ENCODE data around the gene DOCK10. TPM values are rescaled to one million over a fixed set of nuclear protein-coding genes. Genes with fewer than 3 reads are reported as not detected.

DOCK10 gene
- total RNA-seq, 4 donors from 2014 or later = 8.3 to 47.4 (median 18.3) TPM

GRCh38 chr2:224836263-224836662 is 206.0 kb downstream of the DOCK10 start:
- TF ChIP-seq, protein P1, sequence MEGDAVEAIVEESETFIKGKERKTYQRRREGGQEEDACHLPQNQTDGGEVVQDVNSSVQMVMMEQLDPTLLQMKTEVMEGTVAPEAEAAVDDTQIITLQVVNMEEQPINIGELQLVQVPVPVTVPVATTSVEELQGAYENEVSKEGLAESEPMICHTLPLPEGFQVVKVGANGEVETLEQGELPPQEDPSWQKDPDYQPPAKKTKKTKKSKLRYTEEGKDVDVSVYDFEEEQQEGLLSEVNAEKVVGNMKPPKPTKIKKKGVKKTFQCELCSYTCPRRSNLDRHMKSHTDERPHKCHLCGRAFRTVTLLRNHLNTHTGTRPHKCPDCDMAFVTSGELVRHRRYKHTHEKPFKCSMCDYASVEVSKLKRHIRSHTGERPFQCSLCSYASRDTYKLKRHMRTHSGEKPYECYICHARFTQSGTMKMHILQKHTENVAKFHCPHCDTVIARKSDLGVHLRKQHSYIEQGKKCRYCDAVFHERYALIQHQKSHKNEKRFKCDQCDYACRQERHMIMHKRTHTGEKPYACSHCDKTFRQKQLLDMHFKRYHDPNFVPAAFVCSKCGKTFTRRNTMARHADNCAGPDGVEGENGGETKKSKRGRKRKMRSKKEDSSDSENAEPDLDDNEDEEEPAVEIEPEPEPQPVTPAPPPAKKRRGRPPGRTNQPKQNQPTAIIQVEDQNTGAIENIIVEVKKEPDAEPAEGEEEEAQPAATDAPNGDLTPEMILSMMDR (IDR thresholded peaks at IDR 0.05; ENCODE audit: low read depth) = no peak

DNA sequence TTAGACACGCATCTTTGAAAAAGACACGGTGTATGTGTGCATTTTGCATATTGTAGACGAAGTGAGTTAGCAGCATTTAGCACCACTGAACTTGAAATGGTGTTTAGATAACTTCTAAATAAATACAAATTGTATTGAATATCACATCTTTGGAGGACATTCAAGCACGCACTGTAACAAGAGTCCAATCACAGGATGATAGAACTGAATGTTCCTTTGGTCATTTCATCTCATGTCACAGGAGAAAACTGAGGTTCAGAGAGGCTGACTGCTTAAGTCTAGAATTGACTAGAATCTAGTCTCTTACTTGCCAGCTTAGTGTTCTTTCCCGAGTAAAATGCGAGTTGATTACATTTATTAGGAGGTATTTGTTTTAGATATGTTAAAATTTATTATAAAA is 206.9 kb downstream of the DOCK10 start:
- TF ChIP-seq, protein P1 (IDR thresholded peaks at IDR 0.05; ENCODE audit: low read depth) = no peak

DNA sequence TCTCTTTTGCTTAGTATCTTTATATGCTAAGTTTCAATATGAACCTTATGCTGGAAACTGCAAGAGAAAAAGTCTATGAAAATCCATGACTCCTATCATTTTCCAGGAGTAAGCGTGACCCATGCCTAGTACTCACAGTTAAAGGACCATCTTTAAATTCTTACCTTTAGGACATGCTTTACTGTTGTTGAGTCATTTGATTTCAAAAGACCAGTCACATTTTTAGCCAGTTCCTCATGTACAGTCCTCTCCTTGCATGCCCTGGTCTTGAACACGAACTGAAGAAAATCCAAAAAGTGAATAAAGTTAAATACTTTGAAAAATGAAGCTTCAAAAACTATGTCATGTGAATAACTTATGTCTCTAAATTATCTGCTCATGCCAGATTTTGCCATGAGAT is 208.3 kb downstream of the DOCK10 start:
- TF ChIP-seq, protein P1 (IDR thresholded peaks at IDR 0.05; ENCODE audit: low read depth) = no peak

DNA sequence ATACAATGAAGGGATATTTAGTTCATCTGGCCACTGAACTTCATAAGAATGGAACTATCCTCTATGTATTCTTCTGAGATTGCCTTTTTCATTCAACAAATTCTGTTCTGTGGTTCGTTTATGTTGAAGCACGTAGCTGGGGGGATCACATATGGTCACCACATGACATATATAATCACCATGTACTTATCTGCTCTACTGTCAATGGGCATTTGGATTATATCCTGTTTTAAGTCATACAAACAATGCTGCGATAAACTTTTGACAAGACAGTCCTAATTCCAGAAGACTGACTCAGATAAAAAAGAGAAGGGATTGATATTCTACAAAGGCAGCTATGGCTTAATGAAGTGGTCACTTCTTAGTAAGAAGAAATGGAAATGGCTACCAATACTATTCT is 210.1 kb downstream of the DOCK10 start:
- TF ChIP-seq, protein P1 (IDR thresholded peaks at IDR 0.05; ENCODE audit: low read depth) = no peak

DNA sequence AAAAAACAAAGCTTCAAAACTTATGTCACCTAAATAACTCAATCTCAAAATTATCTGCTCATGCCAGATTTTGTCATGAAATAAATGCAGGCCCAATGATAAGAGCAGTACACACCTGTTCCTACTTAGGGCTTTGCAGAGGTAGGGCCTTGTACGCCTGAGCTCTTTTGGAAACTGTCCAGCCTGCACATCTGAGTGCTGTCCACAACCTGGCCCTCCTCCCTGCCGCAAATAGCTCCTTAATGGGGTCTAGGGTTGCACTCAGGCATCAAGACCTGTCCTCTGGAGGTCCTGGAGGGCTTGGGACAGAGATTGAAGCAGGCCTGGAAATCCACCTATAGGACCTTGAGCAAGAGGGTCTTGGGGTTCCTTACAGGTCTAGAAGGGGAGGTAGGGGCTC is 210.7 kb downstream of the DOCK10 start:
- TF ChIP-seq, protein P1 (IDR thresholded peaks at IDR 0.05; ENCODE audit: low read depth) = no peak

DNA sequence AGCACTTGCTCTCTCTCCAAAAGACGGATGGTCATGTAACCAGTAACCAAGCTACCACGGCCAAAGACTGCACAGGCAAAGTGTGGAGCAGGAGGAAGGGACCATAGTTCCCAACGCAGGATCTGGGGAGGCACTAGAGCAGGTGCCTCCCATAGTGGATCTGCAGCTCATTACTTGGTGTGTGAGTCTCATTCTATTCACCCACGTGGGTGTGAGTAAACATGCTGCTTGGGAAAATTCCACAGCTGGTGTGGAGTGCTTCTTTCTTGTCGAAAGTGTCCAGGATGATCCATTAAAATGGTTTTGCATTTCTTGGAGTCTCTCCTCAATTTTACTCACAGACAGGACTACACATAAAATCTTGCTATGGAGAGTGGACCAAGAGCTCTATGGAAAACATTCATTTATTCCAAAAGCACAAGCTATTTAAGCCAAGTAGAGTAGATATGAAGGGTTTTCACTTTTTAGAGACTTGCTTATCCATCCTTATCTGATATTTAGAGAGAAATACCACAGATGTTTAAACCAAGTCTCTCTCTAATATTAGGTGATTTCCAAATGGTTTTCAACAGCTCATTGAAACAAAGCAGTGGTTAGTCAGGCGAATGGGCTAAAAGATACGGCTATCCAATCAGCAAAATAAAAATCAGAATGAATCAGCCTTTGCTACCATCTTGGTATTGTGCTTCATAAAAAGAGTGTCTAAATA is 221.8 kb downstream of the DOCK10 start:
- TF ChIP-seq, protein P1 (IDR thresholded peaks at IDR 0.05; ENCODE audit: low read depth) = no peak

DNA sequence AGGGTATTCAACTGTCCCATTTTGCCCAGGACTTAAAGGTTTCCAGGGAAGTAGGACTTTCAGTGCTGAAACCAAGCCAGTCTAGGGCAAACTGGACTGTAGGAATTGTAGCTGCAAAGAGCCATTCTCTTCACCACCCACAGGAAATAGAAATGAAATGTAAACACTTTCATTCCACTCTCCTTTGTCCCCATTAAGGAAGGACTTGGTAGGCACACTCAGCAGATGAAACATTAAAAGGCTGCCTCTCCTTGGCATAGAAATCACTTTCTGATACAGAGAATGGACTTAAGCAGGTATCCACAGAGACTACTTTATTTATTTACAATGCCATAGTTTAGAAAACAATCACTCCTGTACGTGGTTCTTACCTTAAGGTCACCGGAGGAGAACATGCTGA is 223.2 kb downstream of the DOCK10 start:
- TF ChIP-seq, protein P1 (IDR thresholded peaks at IDR 0.05; ENCODE audit: low read depth) = no peak
